ENCODE measurements around the gene DLG2. TPM values are rescaled to one million over a fixed set of nuclear protein-coding genes. Genes with fewer than 3 reads are reported as not detected.

The DLG2 gene
- polyA plus RNA-seq, 4 donors = 12.8 to 14.2 (median 13.7) TPM

- DNase-seq (ENCODE audit: low read depth in 4 of 4, low spot score in 3 of 4) = no peak
These were observed 1188.6 kb downstream of the DLG2 start for GRCh38 chr11:84438565-84438964.

DNA sequence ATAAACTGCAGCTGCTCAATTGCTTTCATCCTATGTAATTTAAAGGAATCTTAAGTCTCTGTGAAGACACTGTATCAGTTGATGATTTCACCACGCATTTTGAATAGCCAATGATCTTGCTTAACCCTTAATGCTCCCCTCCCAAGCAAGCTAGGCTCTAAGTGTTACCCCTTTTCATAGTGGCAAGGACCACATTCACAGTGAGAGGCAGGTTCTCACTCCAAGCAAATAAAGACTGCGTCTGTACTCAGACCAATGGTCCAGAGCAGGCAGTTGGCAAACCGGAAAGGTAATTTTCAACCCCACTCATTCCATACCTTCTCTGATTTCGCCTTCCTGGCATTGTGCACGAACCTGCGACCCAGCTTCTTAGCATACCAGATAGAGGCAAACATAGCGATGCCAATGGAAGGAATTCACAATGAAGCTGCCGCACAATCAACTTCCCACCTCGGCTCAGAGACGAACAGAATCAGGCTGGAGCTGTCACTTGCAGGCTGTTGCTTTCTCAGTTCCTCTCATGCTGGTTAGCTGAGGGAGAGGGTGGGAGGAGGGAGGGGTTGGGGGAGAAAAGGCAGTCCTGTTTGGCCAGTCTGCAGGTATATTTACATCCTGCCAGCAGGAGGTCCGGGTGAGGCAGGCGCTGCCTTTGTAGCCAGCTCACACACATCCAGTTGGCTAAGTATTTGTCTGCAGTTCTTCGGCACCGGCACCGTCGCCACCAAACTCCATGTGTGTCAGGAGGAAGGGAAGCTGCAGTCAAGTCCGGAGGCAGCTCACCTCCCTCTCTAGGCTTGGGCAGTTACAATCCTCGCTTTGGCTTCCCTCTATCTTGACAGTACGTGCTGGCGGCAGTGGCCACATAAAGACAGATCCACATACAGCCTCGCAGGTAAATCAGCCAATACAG lies 1189.8 kb downstream of the DLG2 start:
- DNase-seq (ENCODE audit: low read depth in 4 of 4, low spot score in 3 of 4) = peak; percentile 12 to 35 (median 19)

- no peak for DNase-seq (ENCODE audit: low read depth in 4 of 4, low spot score in 3 of 4)
These were observed 1196.5 kb downstream of the DLG2 start for GRCh38 chr11:84430661-84431060.

GRCh38 chr11:84425673-84426072 lies 1201.5 kb downstream of the DLG2 start:
- no peak for DNase-seq (ENCODE audit: low read depth in 4 of 4, low spot score in 3 of 4)

- peak in 3 of 4 donors; percentile 9 to 19 (median 15) for DNase-seq (ENCODE audit: low read depth in 4 of 4, low spot score in 3 of 4)
These were observed 1206.9 kb downstream of the DLG2 start for GRCh38 chr11:84420271-84420670.

DNA sequence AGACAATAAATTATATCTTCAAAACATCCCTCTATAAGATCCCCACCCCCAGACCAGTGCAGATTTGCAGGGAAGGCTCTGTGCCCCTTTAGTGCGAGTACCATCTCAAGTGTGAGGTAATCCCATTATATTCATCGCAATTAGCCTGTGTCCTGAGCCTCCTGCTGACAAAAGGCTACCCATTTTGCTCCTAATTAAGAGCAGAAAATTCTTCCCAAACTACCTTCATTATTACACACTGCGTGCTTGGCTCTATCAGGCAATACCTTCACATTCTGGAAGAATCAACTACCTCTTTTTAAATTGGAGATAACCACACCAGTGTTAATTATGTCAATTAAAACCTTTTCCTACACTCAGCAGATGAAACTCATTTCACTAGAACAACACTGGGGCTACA lies 1207.5 kb downstream of the DLG2 start:
- no peak for DNase-seq (ENCODE audit: low read depth in 4 of 4, low spot score in 3 of 4)

DNA sequence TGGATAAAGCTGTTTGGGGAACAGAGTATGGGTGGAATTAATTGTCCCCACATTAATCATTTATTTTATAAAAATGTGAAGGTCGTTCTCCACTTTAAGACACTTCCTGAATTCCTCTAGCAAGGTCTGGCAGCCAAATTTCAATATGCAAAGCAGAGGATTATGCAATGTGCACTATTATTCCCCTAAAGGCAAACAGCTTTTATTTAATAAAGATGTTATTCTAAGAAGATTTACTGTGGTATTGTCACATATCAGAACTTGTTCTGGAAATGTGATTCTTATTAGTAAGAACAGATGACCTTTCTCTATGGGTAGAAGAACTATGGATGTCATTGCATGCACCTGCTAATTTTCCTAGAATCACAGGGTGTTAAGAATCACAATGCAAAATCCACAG lies 1212.2 kb downstream of the DLG2 start:
- no peak for DNase-seq (ENCODE audit: low read depth in 4 of 4, low spot score in 3 of 4)

DNA sequence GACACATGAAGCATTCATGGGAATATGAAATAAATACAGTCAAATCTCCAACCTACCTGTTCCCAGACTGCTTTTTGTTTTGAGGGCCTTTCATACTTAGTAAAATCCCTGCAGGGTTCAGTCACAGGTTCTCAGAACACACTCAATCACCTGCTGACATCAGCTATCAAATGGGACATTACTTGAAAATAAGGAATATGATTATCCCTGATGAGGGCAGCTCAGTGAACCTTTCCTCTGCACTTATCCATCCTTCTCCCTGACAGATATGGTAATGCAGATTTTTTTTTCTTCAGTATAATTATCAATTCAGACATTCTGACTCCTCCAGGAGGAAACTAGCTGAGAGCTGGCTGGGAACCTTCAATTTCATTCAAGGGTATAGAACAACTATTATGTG lies 1213.6 kb downstream of the DLG2 start:
- DNase-seq (ENCODE audit: low read depth in 4 of 4, low spot score in 3 of 4) = no peak

DNA sequence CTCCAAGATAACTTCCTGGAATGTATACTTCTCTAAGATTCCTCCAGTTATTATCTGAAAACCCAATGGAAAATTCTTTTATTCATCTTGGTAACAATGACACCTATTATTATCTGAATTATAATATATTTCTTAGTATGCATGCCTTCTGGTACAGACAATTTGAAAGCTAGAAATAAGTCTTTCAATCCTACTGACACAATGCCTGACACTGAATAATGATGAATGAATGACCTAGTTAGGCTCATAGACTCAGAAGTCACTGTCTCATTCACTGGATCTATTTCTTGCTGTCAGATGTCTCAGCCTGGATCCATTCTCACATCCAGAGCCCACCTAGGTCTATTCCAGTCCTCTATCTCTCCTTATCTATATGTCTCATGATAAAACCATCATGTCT lies 1214.3 kb downstream of the DLG2 start:
- no peak for DNase-seq (ENCODE audit: low read depth in 4 of 4, low spot score in 3 of 4)

- DNase-seq (ENCODE audit: low read depth in 4 of 4, low spot score in 3 of 4) = no peak
These were observed 1218.2 kb downstream of the DLG2 start for GRCh38 chr11:84408946-84409411.

GRCh38 chr11:84407091-84407490 lies 1220.1 kb downstream of the DLG2 start:
- no peak for DNase-seq (ENCODE audit: low read depth in 4 of 4, low spot score in 3 of 4)

- no peak for DNase-seq (ENCODE audit: low read depth in 4 of 4, low spot score in 3 of 4)
These were observed 1229.0 kb downstream of the DLG2 start for GRCh38 chr11:84398017-84398626.

GRCh38 chr11:84396521-84396920 lies 1230.6 kb downstream of the DLG2 start:
- DNase-seq (ENCODE audit: low read depth in 4 of 4, low spot score in 3 of 4) = no peak

- peak in 1 of 4 donors; percentile 3 for DNase-seq (ENCODE audit: low read depth in 4 of 4, low spot score in 3 of 4)
These were observed 1236.6 kb downstream of the DLG2 start for GRCh38 chr11:84390441-84391078.

DNA sequence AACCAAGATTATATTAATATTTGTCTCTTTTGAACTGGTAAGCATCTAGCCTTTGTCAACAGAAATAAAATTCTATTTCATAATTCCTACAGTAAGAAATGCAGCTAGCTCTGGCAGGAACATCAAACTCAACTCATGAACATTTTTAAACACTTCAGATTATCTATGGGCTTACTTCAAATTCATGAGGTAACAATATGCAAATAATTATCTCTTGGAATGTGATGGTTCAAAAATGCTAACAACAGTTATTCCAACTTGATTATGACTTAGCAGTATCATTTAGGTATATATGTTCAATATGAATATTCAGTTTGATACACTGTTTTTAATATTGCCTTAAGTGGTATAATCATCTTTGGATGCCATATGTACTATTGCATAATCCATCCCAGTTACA lies 1237.4 kb downstream of the DLG2 start:
- no peak for DNase-seq (ENCODE audit: low read depth in 4 of 4, low spot score in 3 of 4)

DNA sequence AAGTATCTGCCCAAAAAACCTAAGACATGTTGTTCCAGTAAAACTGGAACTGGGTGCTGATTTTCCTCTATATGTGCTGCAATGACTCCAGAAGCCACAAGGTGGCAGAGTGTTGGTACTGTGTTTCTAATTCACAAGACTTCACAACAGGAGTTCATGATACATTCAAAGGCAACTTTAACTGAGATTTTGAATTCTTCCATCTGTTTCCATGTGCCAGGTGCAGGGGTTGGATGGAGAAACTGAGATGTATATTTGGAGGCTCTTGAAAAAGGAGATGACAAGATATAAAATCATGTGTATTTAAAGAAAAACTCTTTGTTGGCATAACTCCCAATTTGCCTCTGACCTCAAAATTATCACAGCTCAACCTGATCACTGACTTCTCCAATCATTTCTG lies 1242.4 kb downstream of the DLG2 start:
- peak in 3 of 4 donors; percentile 4 to 25 (median 20) for DNase-seq (ENCODE audit: low read depth in 4 of 4, low spot score in 3 of 4)

DNA sequence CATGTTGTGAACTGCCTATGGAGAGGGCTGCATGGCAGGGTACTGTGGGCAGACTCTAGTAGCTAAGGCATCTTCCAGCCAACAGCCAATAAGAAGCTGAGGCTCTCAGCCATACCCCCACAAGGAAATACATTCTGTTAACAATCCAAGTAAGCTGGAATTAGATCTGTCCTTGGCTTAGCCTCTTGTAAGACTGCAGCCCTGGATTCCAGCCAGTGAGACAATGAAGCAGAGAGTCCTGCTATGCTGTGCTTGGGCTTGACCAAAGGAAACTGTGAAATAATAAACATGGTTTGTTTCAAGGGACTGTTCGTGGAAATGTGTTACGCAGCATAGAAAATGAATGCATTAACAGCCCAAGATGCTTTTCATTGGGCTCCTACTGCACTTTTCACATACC lies 1243.6 kb downstream of the DLG2 start:
- no peak for DNase-seq (ENCODE audit: low read depth in 4 of 4, low spot score in 3 of 4)

DNA sequence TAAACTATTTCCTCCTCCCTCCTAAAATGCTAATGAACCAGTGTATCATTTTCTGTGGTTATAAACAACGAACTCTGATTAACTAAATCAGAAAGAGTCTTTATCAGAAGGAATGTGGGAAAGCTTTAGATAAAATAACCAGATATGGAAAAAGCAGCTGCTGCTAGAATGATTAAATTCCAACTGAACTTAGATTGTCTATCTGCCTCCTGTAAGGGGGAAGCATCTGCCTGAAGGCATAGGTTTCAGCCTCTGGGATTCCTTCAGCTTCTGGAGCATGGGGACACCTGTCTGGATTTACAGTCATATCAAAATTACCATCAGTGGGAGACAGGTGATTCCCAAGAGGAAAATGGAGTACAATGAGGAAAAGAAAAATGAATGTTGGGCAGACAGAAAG lies 1245.5 kb downstream of the DLG2 start:
- no peak for DNase-seq (ENCODE audit: low read depth in 4 of 4, low spot score in 3 of 4)

DNA sequence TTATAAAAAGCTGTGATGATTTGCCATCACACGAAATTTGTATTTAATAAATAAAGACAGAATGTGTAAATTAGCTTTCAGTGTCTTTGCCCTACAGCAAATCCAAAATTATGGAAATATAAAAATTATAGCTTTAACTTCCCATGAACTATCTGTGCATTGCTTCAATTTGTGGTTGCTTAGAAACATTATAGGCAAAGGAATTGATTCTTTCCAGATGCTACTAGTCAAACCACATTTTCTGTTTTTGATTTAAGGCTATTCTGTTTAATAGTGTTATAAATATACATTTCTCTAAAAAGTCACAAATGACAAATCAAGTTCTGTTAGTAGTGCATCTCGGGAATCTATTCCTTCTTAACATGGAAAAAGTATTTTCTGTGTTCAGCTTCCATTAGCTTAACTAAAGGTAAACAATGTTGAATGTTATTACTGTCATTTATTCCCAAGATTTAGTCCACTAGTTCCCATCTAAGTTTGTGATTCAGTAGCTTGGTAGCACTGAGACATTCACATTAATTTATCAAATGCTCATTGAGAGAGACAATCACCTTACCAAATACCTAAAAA lies 1254.7 kb downstream of the DLG2 start:
- DNase-seq (ENCODE audit: low read depth in 4 of 4, low spot score in 3 of 4) = no peak

- DNase-seq (ENCODE audit: low read depth in 4 of 4, low spot score in 3 of 4) = no peak
These were observed 1269.1 kb downstream of the DLG2 start for GRCh38 chr11:84358034-84358433.

DNA sequence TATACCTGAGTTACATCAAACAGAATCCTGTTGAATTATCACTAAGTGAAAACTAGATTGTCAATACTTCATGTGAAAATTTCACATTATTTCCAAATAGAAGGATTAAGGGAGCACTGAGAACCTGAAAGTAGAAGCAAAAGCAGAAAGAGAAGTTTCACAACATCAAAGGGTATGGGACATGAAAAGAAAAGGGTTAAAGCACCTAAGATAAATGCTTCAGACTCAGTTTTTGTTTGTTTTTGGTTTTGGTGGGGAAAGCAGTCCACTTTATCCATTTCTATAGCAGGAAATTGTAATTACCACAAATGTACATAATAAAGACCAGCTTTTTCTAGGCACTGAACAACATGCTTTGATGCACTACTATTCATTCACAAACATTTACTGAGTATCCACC lies 1271.2 kb downstream of the DLG2 start:
- DNase-seq (ENCODE audit: low read depth in 4 of 4, low spot score in 3 of 4) = no peak

Data from right renal pelvis (tissue), 4 donors.